ENCODE measurements around the gene TTC23L.

Gene TTC23L

GRCh38 chr5:34944044-34944443 lies 105.1 kb downstream of the TTC23L start:
- no peak for DNase-seq (ENCODE audit: low read depth)
- no peak overlapping the region for H3K4me3 ChIP-seq (ENCODE audit: low read depth, low read length)

DNA sequence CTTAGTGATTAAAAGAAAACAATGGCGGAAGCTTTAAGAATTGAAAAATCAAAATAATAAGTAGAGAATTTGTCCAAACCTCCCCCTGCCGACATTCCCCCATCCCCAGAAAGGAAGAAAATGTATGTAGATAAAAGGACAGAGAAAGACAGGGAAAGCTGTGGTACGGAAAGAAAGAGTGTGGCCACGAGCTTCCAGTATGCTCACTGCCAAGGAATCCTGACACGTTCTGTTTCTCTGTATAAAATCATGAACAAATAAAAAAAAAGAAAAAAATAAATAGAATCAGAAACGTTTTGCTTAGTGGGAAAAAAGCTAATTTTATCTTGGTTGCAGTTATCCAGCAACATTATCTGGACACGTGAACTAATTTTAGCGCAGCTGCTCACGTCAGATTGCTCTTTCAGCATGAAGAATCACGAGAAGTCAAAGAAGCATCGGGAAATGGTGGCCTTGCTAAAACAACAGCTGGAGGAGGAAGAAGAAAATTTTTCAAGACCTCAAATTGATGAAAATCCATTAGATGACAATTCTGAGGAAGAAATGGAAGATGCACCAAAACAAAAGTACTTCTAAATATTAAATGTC lies 105.6 kb downstream of the TTC23L start:
- no peak overlapping the region for H3K4me3 ChIP-seq (ENCODE audit: low read depth, low read length)
- no peak for DNase-seq (ENCODE audit: low read depth)

Measured in skeletal muscle cell (primary cell).